Fibroblast of skin of left quadriceps (primary cell): ENCODE data around the gene MTG2.

ENCODE experiments used
- DNase-seq, 2 experiments: peaks; one replicate each; pipeline ENCODE4 v3.0.0-alpha.2; 2013; ENCODE audit warnings: low read depth in 2 of 2

The MTG2 gene

GRCh38 chr20:62183426-62184142 is 756 bp downstream of the MTG2 start:
- no peak for DNase-seq

GRCh38 chr20:62186096-62186426 is 3.2 kb downstream of the MTG2 start:
- no peak for DNase-seq

DNA sequence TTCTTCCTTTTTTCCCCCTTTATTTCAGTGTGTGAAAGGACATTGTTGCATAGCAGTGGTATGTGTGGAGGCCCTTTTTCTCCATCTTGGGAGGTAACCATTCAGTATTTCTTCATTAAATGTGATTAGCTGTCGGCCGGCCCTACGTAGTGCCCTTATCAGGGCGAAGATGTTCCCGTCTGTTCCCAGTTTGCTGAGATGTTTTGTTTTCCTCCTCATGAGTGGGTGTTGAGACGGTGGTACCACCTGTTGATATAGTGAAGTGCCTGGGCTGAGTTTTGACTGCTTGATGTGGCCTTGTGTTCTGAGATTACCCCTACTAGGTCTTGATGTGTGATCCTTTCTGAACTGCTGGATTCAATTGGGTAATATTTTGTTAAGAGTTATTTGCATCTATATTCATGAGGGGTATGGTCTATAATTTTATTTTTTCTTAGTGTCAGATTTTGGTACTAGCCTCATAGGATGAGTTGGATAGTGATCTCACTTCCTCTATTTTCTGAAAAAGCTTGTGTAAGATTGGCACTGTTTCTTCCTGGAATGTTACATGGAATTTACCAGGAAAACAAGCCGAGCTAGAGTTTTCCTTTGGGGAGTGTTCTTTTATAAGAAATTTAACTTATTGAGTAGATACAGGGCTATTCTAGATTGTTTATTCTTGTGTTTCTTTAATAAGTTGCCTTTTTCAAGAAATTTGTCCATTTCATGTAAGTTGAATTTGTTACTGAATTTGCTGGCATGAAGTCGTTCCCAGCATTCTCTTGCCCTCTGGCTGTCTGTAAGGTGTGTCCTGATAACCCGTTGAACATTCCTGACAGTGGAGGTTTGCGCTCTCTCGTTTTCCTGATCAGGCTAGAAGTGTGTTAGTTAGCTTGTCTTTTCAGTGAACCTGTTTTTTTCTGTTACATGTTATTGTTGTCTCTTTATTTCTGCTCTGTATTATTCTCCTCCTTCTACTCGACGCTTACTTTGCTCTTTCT is 4.3 kb downstream of the MTG2 start:
- DNase-seq: no peak

GRCh38 chr20:62190639-62191411 is 8.0 kb downstream of the MTG2 start:
- no peak for DNase-seq

GRCh38 chr20:62191781-62192559 is 9.1 kb downstream of the MTG2 start:
- no peak for DNase-seq

DNA sequence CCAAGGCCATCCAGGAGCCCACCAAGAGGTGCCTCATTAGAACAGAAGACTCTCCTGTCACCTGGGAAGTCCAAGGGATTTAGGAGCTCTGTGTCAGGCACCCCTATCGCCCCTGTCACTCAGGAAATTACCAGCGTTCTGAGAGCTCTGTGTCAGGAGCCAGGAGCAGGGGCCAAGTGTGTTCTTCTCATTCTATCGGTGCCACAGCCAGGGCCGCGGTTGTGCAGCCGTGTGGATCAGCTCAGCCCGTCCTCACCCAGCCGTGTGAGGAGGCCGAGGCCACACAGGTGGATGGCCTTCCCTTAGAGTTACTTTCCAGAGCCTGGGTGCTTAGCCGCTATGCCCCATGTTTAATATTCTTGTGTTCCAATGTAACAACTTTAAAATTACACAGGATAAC is 9.8 kb downstream of the MTG2 start:
- no peak for DNase-seq

DNA sequence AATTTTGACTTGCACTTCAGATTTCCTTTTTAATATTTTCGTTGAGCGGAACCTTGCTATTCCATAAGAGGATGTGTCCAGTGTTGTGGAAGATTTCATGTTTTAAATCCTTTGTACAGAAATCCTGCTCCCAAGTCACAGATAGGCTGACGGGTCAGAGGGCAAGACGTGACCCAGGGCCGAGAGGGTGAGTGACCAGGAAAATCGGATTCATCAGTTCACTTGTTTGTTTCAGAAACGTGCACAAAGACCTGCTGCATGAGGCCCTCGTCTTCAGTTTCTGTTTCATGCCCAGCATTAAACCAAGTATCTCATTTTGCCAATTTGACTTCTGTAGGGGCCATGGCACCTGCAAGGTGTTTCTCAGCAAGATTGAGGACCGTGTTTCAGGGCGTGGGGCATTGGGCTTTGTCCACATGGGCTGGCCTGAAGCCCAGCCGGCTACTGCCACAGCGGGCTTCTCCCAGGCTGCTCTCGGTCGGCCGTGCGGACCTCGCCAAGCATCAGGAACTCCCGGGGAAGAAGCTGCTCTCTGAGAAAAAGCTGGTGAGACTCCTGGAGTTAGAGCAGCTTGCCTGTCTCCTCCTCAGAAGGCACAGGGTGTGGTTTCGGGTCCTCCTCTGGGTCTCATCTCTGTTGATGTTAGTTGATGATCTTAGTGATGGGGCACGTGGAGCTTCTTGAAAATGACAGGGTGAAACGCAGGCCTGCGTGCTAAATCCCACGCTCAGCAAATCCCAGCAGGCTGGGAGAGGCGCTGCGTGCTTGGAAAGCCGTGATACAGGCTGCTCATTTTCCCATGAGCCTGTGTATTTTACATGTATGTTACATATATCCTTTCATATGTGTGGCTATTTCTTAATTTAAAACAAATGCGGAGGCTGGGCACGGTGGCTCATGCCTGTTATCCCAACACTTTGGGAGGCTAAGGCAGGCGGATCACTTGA is 10.5 kb downstream of the MTG2 start:
- no peak for DNase-seq

DNA sequence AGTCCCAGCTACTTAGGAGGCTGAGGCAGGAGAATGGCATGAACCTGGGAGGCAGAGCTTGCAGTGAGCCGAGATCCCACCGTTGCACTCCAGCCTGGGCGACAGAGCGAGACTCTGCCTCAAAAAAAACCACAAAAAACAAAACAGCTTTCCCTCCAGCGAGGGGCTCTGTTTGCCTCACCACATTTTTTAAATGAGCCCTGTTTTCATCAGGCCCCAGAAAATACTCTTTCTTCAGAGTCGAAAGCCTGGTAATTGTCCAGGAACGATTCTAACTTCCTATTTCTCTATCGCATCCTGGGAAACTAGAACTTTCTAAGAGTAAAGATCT is 12.2 kb downstream of the MTG2 start:
- DNase-seq: no peak

GRCh38 chr20:62195736-62196135 is 12.9 kb downstream of the MTG2 start:
- no peak for DNase-seq

DNA sequence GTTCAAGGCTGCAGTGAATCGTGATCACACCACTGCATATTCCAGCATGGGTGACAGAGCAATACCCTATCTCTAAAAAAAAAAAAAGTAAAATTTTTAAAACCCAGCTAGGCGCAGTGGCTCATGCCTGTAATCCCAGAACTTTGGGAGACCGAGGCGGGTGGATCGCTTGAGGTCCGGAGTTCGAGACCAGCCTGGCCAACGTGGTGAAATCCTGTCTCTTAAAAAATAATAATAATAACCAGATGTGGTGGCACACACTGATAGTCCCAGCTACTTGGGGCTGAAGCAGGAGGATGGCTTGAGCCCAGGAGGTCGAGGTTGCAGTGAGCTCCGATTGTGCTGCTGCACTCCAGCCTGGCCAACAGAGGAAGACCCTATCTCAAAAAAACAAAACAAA is 13.5 kb downstream of the MTG2 start:
- no peak for DNase-seq

GRCh38 chr20:62197311-62197710 is 14.5 kb downstream of the MTG2 start:
- no peak for DNase-seq

GRCh38 chr20:62197801-62198200 is 15.0 kb downstream of the MTG2 start:
- DNase-seq: no peak

DNA sequence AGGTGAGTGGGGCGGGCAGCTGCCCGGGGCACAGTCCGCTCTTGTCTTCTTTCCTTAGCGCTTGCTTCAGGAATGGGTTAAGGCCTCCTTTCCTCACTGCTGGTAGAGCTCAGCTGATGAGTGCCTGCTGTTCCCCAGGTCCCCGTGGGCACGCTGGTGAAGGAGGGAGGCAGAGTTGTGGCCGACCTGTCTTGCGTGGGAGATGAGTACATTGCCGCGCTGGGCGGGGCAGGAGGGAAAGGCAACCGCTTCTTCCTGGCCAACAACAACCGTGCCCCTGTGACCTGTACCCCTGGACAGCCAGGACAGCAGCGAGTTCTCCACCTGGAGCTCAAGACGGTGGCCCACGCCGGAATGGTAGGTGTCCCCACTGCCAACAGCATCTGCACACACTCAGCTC is 15.7 kb downstream of the MTG2 start:
- no peak for DNase-seq

DNA sequence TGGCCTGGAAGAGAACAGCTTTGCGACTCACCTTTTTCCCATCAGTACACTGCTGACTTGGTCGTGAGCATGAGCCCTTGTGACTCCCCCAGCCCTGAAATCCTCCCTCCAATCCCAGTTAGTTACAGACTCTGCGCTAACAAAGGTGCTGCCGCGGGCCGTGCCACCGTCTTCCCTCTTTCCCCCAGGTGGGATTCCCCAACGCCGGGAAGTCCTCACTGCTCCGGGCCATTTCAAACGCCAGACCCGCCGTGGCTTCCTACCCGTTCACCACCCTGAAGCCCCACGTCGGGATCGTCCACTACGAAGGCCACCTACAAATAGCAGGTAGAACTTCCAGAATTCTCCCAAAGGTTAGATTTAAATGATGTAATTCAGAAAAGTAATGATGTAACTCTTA is 16.1 kb downstream of the MTG2 start:
- DNase-seq: no peak

GRCh38 chr20:62200491-62201172 is 17.8 kb downstream of the MTG2 start:
- DNase-seq: no peak

- DNase-seq: no peak
These were observed 18.6 kb downstream of the MTG2 start for GRCh38 chr20:62201173-62202082.

GRCh38 chr20:62202083-62202395 is 19.2 kb downstream of the MTG2 start:
- no peak for DNase-seq

- DNase-seq: no peak
These were observed 20.0 kb downstream of the MTG2 start for GRCh38 chr20:62202676-62203377.
